ENCODE results near the gene ASPG. TPM values are rescaled to one million over a fixed set of nuclear protein-coding genes. Genes with fewer than 3 reads are reported as not detected.

The ASPG gene
- total RNA-seq, 1 experiment from 2014 or later: not detected

DNA sequence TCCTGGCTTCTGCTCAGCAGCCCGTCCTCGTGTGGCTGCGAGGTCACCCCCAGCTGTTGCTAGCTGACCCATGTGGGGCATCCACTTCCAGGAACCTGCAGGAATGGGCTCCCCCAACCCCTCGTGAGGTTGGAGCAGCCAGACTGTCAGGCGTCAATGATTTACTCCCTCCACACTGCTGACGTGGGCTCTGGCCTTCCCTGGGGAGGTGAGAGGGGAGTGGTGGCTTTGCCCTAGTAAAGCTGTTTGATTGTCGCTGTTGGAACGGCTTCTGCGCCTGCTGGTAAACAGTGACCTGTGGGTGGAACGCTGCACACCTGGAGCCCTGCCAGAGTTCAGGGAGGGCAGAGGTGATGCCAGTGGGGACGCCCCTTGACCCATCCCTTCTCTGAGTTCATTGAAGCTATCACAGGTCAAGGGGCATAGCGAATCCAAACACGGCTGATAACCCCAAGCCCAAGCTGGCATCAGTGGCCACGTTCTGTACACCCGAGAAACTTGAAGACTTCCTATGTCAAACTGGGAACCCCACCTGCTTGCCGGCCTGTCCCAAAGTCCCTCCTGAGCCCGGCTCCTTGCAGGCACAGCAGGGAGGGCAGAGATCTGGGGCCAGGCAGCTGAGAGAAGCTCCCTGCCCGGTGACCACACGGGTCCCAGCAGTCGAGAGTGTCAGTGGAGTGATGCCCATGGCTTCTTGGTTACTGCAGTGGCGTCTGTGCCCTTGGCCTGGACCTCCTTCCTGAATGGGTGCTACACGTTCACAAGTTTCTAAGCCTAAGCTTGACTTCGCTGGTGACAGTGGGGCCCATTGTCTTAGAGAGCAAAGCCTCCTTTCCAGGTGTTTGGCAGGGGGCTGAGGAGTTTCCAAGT is 2.7 kb downstream of the ASPG start:
- H3K27me3 ChIP-seq (ENCODE audit: low read length): no peaks in the 10 kb centered on the region
- H3K4me1 ChIP-seq (ENCODE audit: low read length): no peaks in the 10 kb centered on the region
- H3K79me2 ChIP-seq (ENCODE audit: low read length): no peaks in the 10 kb centered on the region
- H3K4me3 ChIP-seq (ENCODE audit: low read length): no peak overlapping the region
- H3K36me3 ChIP-seq (ENCODE audit: insufficient read depth, low read length): no peaks in the 10 kb centered on the region
- no peaks in the 10 kb centered on the region for H3K9me2 ChIP-seq (replicated peaks; ENCODE audit: insufficient read depth, low read length)
- H3K9me3 ChIP-seq (ENCODE audit: low read length): no peaks in the 10 kb centered on the region
- H3K27ac ChIP-seq (ENCODE audit: low read length): no peak overlapping the region
- DNase-seq: no peak
- H2AFZ ChIP-seq (ENCODE audit: low read length): no peak overlapping the region
- no peak overlapping the region for H3K9ac ChIP-seq (ENCODE audit: low read length)
- H3K4me2 ChIP-seq (ENCODE audit: low read depth, low read length, poor library complexity, severe bottlenecking): no peak overlapping the region
- H4K20me1 ChIP-seq (ENCODE audit: insufficient read depth, low read depth, low read length): no peaks in the 10 kb centered on the region; the same call in 1 of the 2 replicates

- no peaks in the 10 kb centered on the region for H3K9me3 ChIP-seq (ENCODE audit: low read length)
- H3K9ac ChIP-seq (ENCODE audit: low read length): no peak overlapping the region
- no peak overlapping the region for H3K4me2 ChIP-seq (ENCODE audit: low read depth, low read length, poor library complexity, severe bottlenecking)
- H3K4me3 ChIP-seq (ENCODE audit: low read length): no peak overlapping the region
- no peaks in the 10 kb centered on the region for H3K36me3 ChIP-seq (ENCODE audit: insufficient read depth, low read length)
- no peaks in the 10 kb centered on the region for H3K9me2 ChIP-seq (replicated peaks; ENCODE audit: insufficient read depth, low read length)
- no peak overlapping the region for H2AFZ ChIP-seq (ENCODE audit: low read length)
- no peak for DNase-seq
- H3K27me3 ChIP-seq (ENCODE audit: low read length): no peaks in the 10 kb centered on the region
- H3K27ac ChIP-seq (ENCODE audit: low read length): no peak overlapping the region
- H4K20me1 ChIP-seq (ENCODE audit: insufficient read depth, low read depth, low read length): no peaks in the 10 kb centered on the region; the same call in 1 of the 2 replicates
- no peaks in the 10 kb centered on the region for H3K79me2 ChIP-seq (ENCODE audit: low read length)
- no peaks in the 10 kb centered on the region for H3K4me1 ChIP-seq (ENCODE audit: low read length)
Measured at GRCh38 chr14:104090071-104090748, 4.7 kb downstream of the ASPG start.

DNA sequence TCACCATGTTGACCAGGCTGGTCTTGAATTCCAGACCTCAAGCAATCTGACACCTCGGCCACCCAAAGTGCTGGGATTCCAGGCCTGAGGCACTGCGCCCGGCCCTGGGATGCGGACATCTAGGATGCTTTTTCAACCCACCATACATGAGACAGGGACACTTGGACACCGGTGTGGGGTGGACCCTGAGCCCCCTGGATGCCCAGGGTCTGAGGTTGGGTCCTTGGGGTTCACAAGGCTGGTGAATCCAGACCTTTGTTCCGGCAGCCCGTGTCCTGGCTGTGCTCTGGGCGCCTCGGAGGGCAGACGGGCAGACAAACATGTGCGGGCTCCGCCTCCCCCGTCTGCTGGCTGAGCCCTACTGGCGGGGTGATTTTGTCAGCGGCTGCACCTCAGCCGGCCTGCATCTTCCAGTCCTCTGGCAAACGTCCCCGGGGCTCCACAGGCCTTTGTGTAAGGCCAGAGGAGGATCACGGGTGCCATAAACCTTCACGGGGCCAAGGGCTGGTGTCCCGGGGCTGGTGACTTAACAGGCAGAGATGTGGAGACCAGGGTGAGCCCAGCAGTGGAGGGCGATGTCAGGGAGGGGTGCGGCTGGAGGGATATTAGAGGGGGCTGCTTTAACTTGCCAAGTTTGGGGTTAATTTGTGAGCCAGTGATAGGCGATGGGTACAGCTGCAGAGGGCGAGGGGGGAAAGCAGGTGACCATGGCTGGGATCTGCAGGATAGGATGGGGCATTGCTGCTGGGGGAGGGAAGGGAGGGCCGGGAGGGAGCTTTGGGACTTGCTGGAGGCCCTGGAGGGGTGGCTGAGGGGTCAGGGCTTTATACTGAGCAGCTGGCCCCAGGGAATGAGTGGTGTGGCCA is 5.8 kb downstream of the ASPG start:
- Histone ChIP-seq H3K79me2 (ENCODE audit: low read length) (no peaks in the 10 kb centered on the region), H3K27me3 (ENCODE audit: low read length) (no peaks in the 10 kb centered on the region)

GRCh38 chr14:104091927-104092771 is 6.6 kb downstream of the ASPG start:
- H3K27me3 ChIP-seq (ENCODE audit: low read length): no peaks in the 10 kb centered on the region
- no peak overlapping the region for H2AFZ ChIP-seq (ENCODE audit: low read length)
- H4K20me1 ChIP-seq (ENCODE audit: insufficient read depth, low read depth, low read length): no peaks in the 10 kb centered on the region; the same call in 1 of the 2 replicates
- DNase-seq: no peak
- no peak overlapping the region for H3K27ac ChIP-seq (ENCODE audit: low read length)
- H3K9me2 ChIP-seq (replicated peaks; ENCODE audit: insufficient read depth, low read length): no peaks in the 10 kb centered on the region
- H3K9ac ChIP-seq (ENCODE audit: low read length): no peak overlapping the region
- H3K4me3 ChIP-seq (ENCODE audit: low read length): no peak overlapping the region
- no peaks in the 10 kb centered on the region for H3K9me3 ChIP-seq (ENCODE audit: low read length)
- no peaks in the 10 kb centered on the region for H3K79me2 ChIP-seq (ENCODE audit: low read length)
- peaks cover 4% of the 10 kb centered on the region for H3K4me1 ChIP-seq (ENCODE audit: low read length)
- no peaks in the 10 kb centered on the region for H3K36me3 ChIP-seq (ENCODE audit: insufficient read depth, low read length)
- no peak overlapping the region for H3K4me2 ChIP-seq (ENCODE audit: low read depth, low read length, poor library complexity, severe bottlenecking)

More for the DNA sequence above, 5.8 kb downstream of the ASPG start:
- H3K9ac ChIP-seq (ENCODE audit: low read length): no peak overlapping the region
- no peaks in the 10 kb centered on the region for H3K4me1 ChIP-seq (ENCODE audit: low read length)
- no peaks in the 10 kb centered on the region; the same call in 1 of the 2 replicates for H4K20me1 ChIP-seq (ENCODE audit: insufficient read depth, low read depth, low read length)
- H3K4me2 ChIP-seq (ENCODE audit: low read depth, low read length, poor library complexity, severe bottlenecking): no peak overlapping the region
- H3K9me3 ChIP-seq (ENCODE audit: low read length): no peaks in the 10 kb centered on the region
- H3K4me3 ChIP-seq (ENCODE audit: low read length): no peak overlapping the region
- H3K36me3 ChIP-seq (ENCODE audit: insufficient read depth, low read length): no peaks in the 10 kb centered on the region
- H2AFZ ChIP-seq (ENCODE audit: low read length): no peak overlapping the region
- DNase-seq: no peak
- H3K27ac ChIP-seq (ENCODE audit: low read length): no peak overlapping the region
- H3K9me2 ChIP-seq (replicated peaks; ENCODE audit: insufficient read depth, low read length): no peaks in the 10 kb centered on the region

DNA sequence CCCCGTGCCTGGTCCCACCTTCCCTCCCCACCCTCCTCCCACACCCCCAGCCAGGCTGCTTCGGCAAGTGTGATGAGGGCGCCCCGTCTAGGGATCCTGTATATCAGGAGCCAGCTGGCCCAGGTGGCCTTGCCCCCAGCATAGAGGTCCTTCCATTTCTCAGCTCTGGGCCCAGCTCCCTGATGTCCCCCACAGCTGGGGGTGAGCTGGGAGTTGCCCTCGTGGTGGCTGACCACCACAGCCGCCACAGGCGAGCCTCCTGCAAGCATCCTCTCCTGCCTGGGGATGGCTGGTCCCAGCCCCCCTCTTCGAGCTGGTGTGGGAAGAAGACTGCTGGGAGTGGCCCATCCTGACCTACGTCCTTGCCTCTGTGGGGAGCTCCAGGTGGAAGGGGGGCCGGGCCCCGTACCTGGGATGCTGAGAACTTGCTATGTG is 7.4 kb downstream of the ASPG start:
- no peaks in the 10 kb centered on the region for H3K36me3 ChIP-seq (ENCODE audit: insufficient read depth, low read length)
- H3K27me3 ChIP-seq (ENCODE audit: low read length): no peaks in the 10 kb centered on the region
- no peak overlapping the region for H3K27ac ChIP-seq (ENCODE audit: low read length)
- no peak overlapping the region for H2AFZ ChIP-seq (ENCODE audit: low read length)
- no peaks in the 10 kb centered on the region for H3K79me2 ChIP-seq (ENCODE audit: low read length)
- H3K9me3 ChIP-seq (ENCODE audit: low read length): no peaks in the 10 kb centered on the region
- no peak overlapping the region for H3K4me3 ChIP-seq (ENCODE audit: low read length)
- peaks cover 4% of the 10 kb centered on the region for H3K4me1 ChIP-seq (ENCODE audit: low read length)
- H3K9ac ChIP-seq (ENCODE audit: low read length): no peak overlapping the region
- H3K9me2 ChIP-seq (replicated peaks; ENCODE audit: insufficient read depth, low read length): no peaks in the 10 kb centered on the region
- no peak for DNase-seq
- no peaks in the 10 kb centered on the region; the same call in 1 of the 2 replicates for H4K20me1 ChIP-seq (ENCODE audit: insufficient read depth, low read depth, low read length)
- no peak overlapping the region for H3K4me2 ChIP-seq (ENCODE audit: low read depth, low read length, poor library complexity, severe bottlenecking)

- Histone ChIP-seq H3K79me2 (ENCODE audit: low read length) (no peaks in the 10 kb centered on the region), H3K27me3 (ENCODE audit: low read length) (no peaks in the 10 kb centered on the region), H3K27ac (ENCODE audit: low read length) (no peak overlapping the region), H3K36me3 (ENCODE audit: insufficient read depth, low read length) (no peaks in the 10 kb centered on the region), H3K9ac (ENCODE audit: low read length) (no peak overlapping the region), H3K9me3 (ENCODE audit: low read length) (no peaks in the 10 kb centered on the region), H3K4me3 (ENCODE audit: low read length) (no peak overlapping the region), H3K9me2 (replicated peaks; ENCODE audit: insufficient read depth, low read length) (no peaks in the 10 kb centered on the region), H3K4me2 (ENCODE audit: low read depth, low read length, poor library complexity, severe bottlenecking) (no peak overlapping the region), H4K20me1 (ENCODE audit: insufficient read depth, low read depth, low read length) (no peaks in the 10 kb centered on the region; the same call in 1 of the 2 replicates), H3K4me1 (ENCODE audit: low read length) (peaks cover 4% of the 10 kb centered on the region), H2AFZ (ENCODE audit: low read length) (no peak overlapping the region)
- peak; percentile 64 for DNase-seq
Measured at GRCh38 chr14:104093366-104094055, 8.0 kb downstream of the ASPG start.

DNA sequence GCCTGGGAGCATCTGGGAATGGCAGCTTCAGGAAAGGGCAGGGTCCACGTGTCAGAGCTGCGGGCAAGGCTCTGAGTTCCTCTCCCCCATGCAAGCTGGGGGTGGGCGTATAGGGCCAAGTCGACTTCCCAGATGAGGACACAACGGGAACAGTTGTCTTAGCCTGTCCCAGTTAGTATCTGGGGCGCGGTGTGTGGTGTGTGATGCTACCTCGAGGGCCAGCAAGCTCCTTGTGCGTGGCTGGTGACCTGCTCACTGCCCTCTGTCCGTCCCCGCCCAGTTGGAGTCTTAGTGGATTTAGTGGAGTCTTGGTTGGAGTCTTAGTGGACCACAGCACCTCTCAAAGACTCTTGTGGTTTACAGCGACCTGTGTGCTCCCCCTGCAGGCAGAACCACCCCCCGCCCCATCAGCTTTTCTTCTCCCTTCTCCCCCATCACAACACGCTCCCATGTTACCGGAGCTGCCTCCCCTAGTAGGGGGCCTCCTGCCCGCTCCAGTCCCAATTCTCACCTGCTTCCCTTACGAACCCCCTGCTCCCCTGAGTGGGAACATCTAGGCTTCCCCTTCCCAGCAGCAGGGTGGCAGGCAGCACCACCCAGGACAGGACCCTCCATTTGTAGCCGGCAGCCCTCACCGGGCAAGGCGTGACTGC is 8.7 kb downstream of the ASPG start:
- no peak overlapping the region for H3K27ac ChIP-seq (ENCODE audit: low read length)
- DNase-seq: no peak
- H4K20me1 ChIP-seq (ENCODE audit: insufficient read depth, low read depth, low read length): peaks cover under 1% of the 10 kb centered on the region; the same call in 1 of the 2 replicates
- no peaks in the 10 kb centered on the region for H3K27me3 ChIP-seq (ENCODE audit: low read length)
- no peak overlapping the region for H2AFZ ChIP-seq (ENCODE audit: low read length)
- peaks cover 4% of the 10 kb centered on the region for H3K4me1 ChIP-seq (ENCODE audit: low read length)
- H3K79me2 ChIP-seq (ENCODE audit: low read length): no peaks in the 10 kb centered on the region
- no peaks in the 10 kb centered on the region for H3K9me2 ChIP-seq (replicated peaks; ENCODE audit: insufficient read depth, low read length)
- no peak overlapping the region for H3K4me3 ChIP-seq (ENCODE audit: low read length)
- no peak overlapping the region for H3K9ac ChIP-seq (ENCODE audit: low read length)
- H3K4me2 ChIP-seq (ENCODE audit: low read depth, low read length, poor library complexity, severe bottlenecking): no peak overlapping the region
- no peaks in the 10 kb centered on the region for H3K36me3 ChIP-seq (ENCODE audit: insufficient read depth, low read length)
- no peaks in the 10 kb centered on the region for H3K9me3 ChIP-seq (ENCODE audit: low read length)
